Glomerular endothelial cell (primary cell): ENCODE results near the gene UBL5. TPM values are rescaled to one million over a fixed set of nuclear protein-coding genes. Genes with fewer than 3 reads are reported as not detected.

Experiments used
- DNase-seq: peaks from one replicate; pipeline ENCODE4 v3.0.0-alpha.2; 2011; ENCODE audit warnings: low read depth, low spot score; ENCODE audit errors: extremely low read depth
- total RNA-seq: library from RNA; depleted of rRNA; stranded (reverse); fragments of >200 nt; gene quantifications from 2 replicates; pipeline ENCODE4 v1.2.3, GENCODE V29; 2015

UBL5 gene
- total RNA-seq, 1 donor from 2014 or later: 578 TPM

GRCh38 chr19:9877780-9878510 is 50.2 kb downstream of the UBL5 start:
- no peak for DNase-seq

GRCh38 chr19:9878511-9879196 is 50.9 kb downstream of the UBL5 start:
- DNase-seq: peak; percentile 5

Other genes starting within 250 kb of the UBL5 start
- gene ZNF121, start 243.4 kb upstream of the UBL5 start, total RNA-seq: 20.5 and 22.6 TPM in 2 replicates
- gene ZNF561, start 206.7 kb upstream of the UBL5 start, total RNA-seq: 24.8 and 31.6 TPM in 2 replicates
- gene ZNF562, start 152.8 kb upstream of the UBL5 start, total RNA-seq: 20.7 and 26.7 TPM in 2 replicates
- 5.1 and 23.7 TPM in 2 replicates for gene ZNF846, start 59.2 kb upstream of the UBL5 start, total RNA-seq
- gene FBXL12, start 8.8 kb upstream of the UBL5 start, total RNA-seq: 22.1 and 27.5 TPM in 2 replicates
- gene PIN1, start 7.4 kb downstream of the UBL5 start, total RNA-seq: 128 and 139 TPM in 2 replicates
- gene OLFM2, start 108.6 kb downstream of the UBL5 start, total RNA-seq: 1.1 and 4.6 TPM in 2 replicates
- gene COL5A3, start 182.6 kb downstream of the UBL5 start, total RNA-seq: 2.0 and 2.6 TPM in 2 replicates
- gene RDH8, start 185.6 kb downstream of the UBL5 start, total RNA-seq: not detected in 2 replicates